ENCODE measurements around the gene ARHGAP11B.
"Not testable (repeated sequence)": the region's sequence is repeated elsewhere in the genome, so short reads cannot be mapped to it uniquely, and the experiment has no call there.

ARHGAP11B gene

DNA sequence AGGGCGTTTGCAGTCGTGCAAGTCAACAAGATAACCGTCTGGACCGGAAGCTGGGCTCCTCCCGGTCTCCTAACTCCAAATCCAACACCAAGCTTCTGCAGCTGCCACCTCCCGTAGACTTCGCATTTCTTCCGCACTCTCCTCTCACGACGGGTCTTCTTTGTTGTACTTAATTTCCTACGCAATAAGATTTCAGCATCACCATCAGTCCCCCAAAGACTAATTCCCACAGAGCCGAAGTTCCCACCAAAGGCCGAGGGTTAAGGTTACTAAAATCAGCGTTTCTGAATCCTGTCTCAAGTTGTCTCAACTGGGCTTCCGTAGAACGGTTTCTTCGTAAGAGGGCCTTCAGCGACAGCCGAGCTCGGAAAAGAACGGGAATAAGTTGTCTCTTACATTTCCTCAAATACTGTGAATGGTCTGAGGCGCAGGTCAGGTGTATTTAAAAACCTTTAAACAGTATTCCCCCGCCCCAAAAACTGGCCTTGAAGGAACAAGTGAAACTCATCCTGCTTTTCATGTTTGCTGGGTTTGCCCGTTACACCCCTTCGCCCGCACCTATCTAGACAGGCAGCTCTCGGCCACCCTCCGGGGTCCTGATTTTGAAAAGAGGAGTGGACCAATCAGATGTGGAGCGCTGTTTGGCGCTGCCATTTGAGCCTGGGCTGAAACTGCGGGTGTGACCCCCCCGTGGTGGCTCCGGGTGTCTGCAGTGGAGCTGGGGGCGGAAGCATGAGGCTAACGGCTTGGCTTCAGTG, at the start of gene ARHGAP11B:
TSS of gene ARHGAP11B (plus strand) at position 693 of the 758 bp plus-strand sequence.
- DNase-seq (ENCODE audit: low spot score): peak; percentile 78

DNA sequence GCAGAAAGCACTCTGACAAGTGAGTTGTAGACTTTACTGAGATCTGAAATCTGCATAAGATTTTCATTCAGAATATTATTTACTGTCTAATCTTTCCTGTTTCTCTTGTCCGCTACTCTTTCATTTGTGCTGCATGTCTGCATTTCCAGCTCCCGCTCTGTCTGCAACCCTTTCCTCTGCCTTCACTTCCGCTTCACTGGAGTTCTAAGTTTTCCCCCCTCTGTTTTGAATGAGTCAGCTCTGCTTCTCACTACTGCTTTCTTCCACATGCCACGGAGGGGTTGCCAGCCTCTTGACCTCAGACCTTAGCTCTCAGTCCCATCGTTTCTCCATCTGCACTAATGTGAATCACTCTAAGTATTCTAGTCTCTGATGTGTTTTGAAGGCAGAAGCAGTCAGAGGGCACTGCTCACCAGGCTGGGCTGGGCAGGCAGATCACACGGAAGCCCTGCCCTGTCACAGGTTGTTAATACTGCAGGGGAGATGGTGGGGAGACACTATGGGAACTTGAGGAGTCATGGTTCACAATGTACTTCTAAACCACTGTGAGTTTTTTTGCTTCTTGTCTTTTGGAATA, 46.4 kb upstream of the ARHGAP11B start:
- not testable (repeated sequence) for DNase-seq (ENCODE audit: low spot score)

DNA sequence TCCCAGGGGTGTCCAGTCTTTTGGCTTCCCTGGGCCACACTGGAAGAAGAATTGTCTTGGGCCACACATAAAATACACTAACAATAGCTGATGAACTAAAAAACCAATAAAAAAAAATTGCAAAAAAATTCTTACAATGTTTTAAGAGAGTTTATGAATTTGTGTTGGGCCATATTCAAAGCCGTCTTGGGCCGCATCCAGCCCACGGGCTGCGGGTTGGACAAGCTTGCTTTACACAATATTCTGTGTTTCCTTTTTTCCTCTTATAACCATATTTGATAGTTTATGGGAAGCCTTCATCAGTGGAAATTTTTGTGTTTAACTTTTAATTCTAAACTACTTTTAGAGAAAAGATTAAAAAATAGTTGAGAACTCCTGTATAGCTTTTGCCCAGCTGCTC, 45.2 kb upstream of the ARHGAP11B start:
- not testable (repeated sequence) for DNase-seq (ENCODE audit: low spot score)

GRCh38 chr15:30598953-30599352, 27.0 kb upstream of the ARHGAP11B start:
- not testable (repeated sequence) for DNase-seq (ENCODE audit: low spot score)

DNA sequence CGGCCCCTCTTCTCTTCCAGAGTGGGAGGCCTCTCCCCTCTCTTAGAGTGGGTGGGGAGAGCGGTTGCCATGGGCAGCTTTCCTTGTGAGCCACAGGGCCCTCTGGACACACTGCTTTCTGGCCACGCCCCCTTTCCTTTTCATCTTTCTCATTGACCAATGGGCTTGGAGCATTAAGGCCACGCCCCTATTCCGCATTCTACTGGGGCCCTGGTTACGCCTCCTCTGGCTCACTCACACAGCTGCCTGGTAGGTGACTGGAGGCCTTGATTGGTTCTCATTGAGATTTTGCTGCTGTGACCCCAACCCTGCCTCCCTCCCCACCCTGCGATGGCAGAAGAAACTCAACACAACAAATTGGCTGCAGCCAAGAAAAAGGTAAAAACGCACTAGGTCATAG, 22.1 kb upstream of the ARHGAP11B start, which contains the start of gene GOLGA8H:
TSS of gene GOLGA8H (plus strand) at position 233 of the 400 bp plus-strand sequence. CDS start at position 331, 98 bp downstream.
- DNase-seq (ENCODE audit: low spot score): not testable (repeated sequence)

GRCh38 chr15:30612271-30612670, 13.7 kb upstream of the ARHGAP11B start:
- DNase-seq (ENCODE audit: low spot score): not testable (repeated sequence)

- not testable (repeated sequence) for DNase-seq (ENCODE audit: low spot score)
These were observed 4.6 kb upstream of the ARHGAP11B start for GRCh38 chr15:30621342-30621741.

DNA sequence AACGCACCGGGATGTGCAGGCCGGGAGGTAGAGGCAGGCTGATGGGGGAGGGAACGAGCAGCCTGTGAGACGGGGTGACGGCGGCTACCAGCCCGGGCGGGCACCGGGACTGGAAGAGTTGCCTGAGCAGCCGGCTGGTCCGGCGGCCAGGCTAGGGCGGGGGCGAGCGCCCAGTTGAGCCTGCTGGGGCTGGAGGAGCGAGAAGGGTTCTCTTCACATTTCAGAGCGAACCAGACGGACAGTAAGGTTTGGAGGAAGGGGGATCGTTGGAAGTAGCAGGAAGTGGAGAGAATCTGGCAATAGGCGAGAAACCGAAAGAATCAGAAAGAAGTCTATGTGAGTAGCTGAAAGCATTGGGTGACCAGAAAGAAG, 252 bp downstream of the ARHGAP11B start:
- not testable (repeated sequence) for DNase-seq (ENCODE audit: low spot score)

- DNase-seq (ENCODE audit: low spot score): not testable (repeated sequence)
These were observed 704 bp downstream of the ARHGAP11B start for GRCh38 chr15:30626632-30627031.

DNA sequence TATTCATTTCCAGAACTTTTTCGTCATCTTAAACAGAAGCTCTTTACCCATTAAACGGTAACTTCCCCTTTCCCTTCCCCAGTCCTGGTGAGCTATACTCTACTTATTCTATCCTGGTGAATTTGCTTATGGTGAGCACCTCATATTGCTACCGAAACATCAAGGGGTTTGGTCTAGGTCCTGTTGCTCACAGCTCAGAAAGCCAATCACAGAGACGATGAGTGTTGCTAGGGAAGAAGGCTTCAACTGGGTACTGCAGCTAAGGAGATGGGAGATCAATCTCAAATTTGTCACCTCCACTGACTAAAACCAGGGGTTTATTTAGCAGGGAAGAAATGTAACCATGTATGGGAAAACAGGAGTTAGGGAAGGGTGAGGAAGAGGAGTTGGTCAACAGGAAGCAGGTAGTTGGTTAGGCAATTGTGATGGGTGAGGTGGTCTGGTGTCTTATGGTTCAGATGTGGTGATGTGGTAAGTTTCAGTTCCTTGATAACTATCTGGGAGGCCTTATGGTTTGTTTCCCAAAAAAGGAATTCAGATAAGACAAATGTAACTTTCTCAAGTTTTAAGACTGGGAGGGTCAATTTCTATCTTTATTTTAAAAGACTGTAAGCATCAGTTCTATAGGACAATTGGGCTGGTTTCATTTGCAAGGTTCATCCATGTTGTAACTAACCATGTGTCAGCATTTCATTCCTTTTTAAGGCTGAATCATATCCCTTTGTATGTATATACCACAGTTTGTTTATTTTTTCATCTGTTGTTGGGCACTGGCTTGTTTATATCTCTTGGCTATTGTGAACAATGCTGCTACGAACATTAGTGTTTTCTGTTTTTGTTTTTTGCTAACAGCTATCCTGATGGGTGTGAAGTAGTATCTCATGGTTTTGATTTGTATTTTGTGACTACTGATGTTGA, 24.3 kb downstream of the ARHGAP11B start:
- DNase-seq (ENCODE audit: low spot score): no peak

DNA sequence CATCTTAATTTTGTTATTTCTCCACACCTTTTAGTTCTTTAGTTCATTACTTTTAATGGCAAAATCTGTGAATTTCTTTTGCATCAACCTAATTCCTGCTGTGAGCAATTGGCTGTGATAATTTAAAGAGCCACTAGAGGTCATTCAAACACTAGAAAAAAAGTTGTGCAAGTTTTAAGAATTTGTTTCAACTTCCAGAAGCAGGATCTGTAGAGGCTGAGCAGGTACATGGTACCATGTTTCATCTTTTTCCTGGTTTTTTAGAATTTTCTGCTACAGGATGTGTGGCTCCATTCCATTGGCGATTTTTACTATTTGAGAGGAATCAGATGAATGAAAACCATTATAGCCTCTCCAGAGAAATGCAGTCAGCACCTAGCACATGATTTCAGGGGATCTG, 35.2 kb downstream of the ARHGAP11B start:
- not testable (repeated sequence) for DNase-seq (ENCODE audit: low spot score)

GRCh38 chr15:30669621-30670020, 43.7 kb downstream of the ARHGAP11B start:
- not testable (repeated sequence) for DNase-seq (ENCODE audit: low spot score)

- no peak for DNase-seq (ENCODE audit: low spot score)
These were observed 44.1 kb downstream of the ARHGAP11B start for GRCh38 chr15:30670056-30670455.

DNA sequence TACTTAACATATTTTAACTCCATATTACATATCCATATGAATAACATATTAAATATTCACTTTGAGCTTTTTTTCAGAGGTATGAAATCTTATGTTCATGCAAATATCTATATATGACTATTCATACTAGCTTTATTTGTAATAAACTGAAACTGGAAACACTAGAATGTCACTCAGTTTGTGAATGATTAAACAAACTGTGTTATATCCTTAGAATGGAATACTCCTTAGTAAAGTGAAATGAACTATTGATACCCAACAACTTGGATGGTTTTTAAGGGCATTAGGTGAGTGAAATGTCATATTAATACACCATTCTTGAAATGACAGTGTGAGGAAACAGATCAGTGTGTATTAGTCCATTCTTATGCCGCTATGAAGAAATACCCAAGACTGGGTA, 45.4 kb downstream of the ARHGAP11B start:
- no peak for DNase-seq (ENCODE audit: low spot score)

DNA sequence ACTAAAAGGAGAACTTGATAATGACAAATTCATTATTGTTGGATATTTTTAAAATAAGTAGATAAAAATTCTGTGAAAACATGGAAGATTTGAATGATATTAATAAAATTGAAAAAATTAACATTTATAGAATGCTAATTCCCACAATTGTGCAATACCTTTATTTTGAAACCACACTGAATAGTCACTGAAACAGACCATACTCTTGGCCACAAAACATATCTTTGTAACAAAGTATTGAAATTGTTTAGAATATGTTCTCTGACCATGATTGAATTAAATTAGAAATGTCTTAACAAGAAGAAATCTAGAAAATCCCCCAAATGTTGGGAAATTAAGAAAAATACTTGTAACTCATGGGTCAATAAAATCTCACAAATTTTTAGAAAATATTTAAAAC, 49.2 kb downstream of the ARHGAP11B start:
- DNase-seq (ENCODE audit: low spot score): no peak

- not testable (repeated sequence) for DNase-seq (ENCODE audit: low spot score)
These were observed 50.0 kb downstream of the ARHGAP11B start for GRCh38 chr15:30675891-30676290.

DNA sequence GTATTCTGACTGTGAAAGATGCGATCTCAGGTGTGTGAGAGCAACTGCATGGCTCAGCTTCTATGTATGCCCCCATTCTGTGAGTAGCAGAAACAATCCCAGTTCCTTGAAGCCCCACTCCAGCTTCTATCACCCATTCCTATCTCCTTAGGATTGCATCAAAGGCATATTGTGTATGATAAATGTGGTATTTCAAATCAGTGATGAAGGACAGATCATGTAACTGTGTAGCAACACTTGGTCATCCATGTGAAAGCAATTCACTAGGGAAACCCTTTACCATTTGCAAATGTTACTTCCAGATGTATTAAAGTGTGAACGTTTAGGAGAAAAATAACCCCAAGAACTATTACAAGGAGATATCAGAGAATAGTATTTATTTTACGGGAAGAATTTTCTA, 55.1 kb downstream of the ARHGAP11B start:
- not testable (repeated sequence) for DNase-seq (ENCODE audit: low spot score)

DNA sequence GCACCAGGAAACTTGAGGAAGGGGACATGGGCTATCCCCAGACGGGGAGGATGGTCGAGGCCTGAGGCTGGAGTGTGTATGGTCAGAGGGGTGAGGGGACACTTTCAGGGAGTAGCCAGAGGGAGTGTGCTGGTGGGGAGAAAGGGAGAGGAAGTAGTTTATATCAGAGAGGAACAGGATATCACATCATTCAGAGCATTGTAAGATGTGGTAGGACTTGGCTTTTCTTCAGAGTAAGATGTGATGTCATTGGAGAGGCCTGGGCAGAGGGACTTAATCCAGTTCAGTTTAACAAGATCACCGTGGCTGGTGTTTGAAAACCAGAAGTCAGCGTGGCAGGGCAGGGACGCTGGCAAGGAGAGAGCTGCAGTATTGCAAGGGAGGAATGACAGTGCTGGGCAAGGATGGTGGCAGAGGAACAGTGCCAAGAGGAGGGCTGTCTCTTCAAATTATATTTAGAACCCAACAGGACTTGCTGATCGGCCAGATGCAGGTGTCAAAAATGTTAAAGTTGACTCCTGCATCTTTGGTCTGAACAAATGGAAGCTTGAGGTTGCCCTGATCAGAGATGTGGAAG, 59.9 kb downstream of the ARHGAP11B start:
- not testable (repeated sequence) for DNase-seq (ENCODE audit: low spot score)

DNA sequence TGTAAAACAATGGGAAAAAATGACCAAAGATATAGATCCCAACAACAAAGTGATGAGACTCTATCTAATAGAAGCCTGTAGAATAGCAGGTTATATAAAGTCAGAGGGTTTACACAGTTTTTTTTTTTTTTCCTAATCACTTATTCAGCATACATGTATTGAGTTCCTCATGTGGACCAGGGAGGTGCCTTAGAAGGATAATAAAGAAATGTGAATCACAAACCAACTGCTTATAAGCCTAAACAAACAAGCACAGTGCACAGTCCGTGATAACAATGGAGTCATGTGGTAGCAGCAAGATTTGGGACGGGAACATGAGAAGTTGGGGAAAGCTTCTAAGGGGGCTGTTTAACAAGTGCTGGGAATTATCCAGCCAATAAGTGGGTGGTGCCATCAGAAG, 60.7 kb downstream of the ARHGAP11B start:
- not testable (repeated sequence) for DNase-seq (ENCODE audit: low spot score)
